PC-9 (cell line): ENCODE data around the gene MATN1. TPM values are rescaled to one million over a fixed set of nuclear protein-coding genes. Genes with fewer than 3 reads are reported as not detected.

Experiments used
- BruUV-seq: library from RNA; stranded (reverse); fragments of 400-500 nt; replicated peaks from 2 replicates; lab custom pipeline; 2021; lab: Mats Ljungman, UMichigan
- CTCF ChIA-PET: fragments of 300-600 bp; sonication (Branson Sonifier 250); formaldehyde crosslinking; loops from one replicate; lab custom pipeline; 2022; ENCODE audit warnings: antibody characterized with exemption; lab: Charles Lee
- POLR2A ChIA-PET: fragments of 300-600 bp; sonication (Branson Sonifier 250); formaldehyde crosslinking; loops from one replicate; lab custom pipeline; 2022; ENCODE audit warnings: antibody characterized with exemption; ENCODE audit not compliant: unreplicated experiment; lab: Charles Lee
- DNase-seq, 2 experiments: peaks; one replicate each; pipeline versions ENCODE4 v3.0.0 to v3.0.0-alpha.2; 2015 to 2022; ENCODE audit warnings: mixed read lengths in 1 of 2
- H2AFZ ChIP-seq: fragments of 200-600 bp; sonication (generic); 2 replicates; pipeline ENCODE4 v1.8.1; 2017; ENCODE audit warnings: antibody characterized with exemption
- H3F3A ChIP-seq: fragments of 200-600 bp; sonication (generic); 2 replicates; pipeline ENCODE4 v1.8.1; 2017; ENCODE audit warnings: antibody characterized with exemption, mild to moderate bottlenecking, low read depth; ENCODE audit not compliant: insufficient read depth
- H3K27ac ChIP-seq: fragments of 200-600 bp; sonication (generic); 2 replicates; pipeline ENCODE4 v1.6.1; 2016; ENCODE audit warnings: mixed run types
- H3K27me3 ChIP-seq: fragments of 200-600 bp; sonication (generic); 2 replicates; pipeline ENCODE4 v1.6.1; 2016; ENCODE audit warnings: low read depth, mixed run types; ENCODE audit not compliant: insufficient read depth
- H3K36me3 ChIP-seq: fragments of 200-600 bp; sonication (generic); 2 replicates; pipeline ENCODE4 v1.6.1; 2016; ENCODE audit warnings: low read depth, mixed run types
- H3K4me1 ChIP-seq: fragments of 200-600 bp; sonication (generic); replicated peaks from 2 replicates; pipeline ENCODE4 v1.6.1; 2016; ENCODE audit warnings: mixed run types; ENCODE audit not compliant: insufficient read depth
- H3K4me2 ChIP-seq: fragments of 200-600 bp; sonication (generic); 2 replicates; pipeline ENCODE4 v1.6.1; 2017; ENCODE audit warnings: mixed run types
- H3K4me3 ChIP-seq: fragments of 200-600 bp; sonication (generic); 2 replicates; pipeline ENCODE4 v1.6.1; 2016; ENCODE audit warnings: mixed run types
- H3K79me2 ChIP-seq: fragments of 200-600 bp; sonication (generic); 2 replicates; pipeline ENCODE4 v1.6.1; 2017; ENCODE audit warnings: low read depth, mixed run types
- H3K9me2 ChIP-seq: fragments of 200-600 bp; sonication (generic); 2 replicates; pipeline ENCODE4 v1.8.1; 2017; ENCODE audit warnings: mild to moderate bottlenecking; ENCODE audit not compliant: insufficient read depth
- H3K9me3 ChIP-seq: fragments of 200-600 bp; sonication (generic); 2 replicates; pipeline ENCODE4 v1.8.1; 2016; ENCODE audit warnings: low read depth; ENCODE audit not compliant: insufficient read depth
- H4K20me1 ChIP-seq: fragments of 200-600 bp; sonication (generic); 2 replicates; pipeline ENCODE4 v1.8.1; 2017; ENCODE audit not compliant: insufficient read depth
- CTCF ChIP-seq: fragments of 200-600 bp; sonication (generic); conservative IDR thresholded peaks from 2 replicates; pipeline ENCODE4 v1.6.1; 2017; ENCODE audit warnings: mixed run types, antibody characterized with exemption, mild to moderate bottlenecking, moderate library complexity
- EZH2 ChIP-seq: fragments of 200-600 bp; sonication (generic); IDR thresholded peaks from 2 replicates; pipeline ENCODE4 v1.8.0; 2017; ENCODE audit warnings: antibody characterized with exemption, low read depth
- intact Hi-C: fragments of 100-400 bp; cut with micrococcal nuclease; formaldehyde crosslinking; loops from one replicate; pipeline ENCODE4 v1.10.0; 2022; ENCODE audit not compliant: unreplicated experiment
- microRNA-seq: library from miRNA; unstranded; fragments of <30 nt; microRNA quantifications from one replicate; pipeline ENCODE4 v1.2.0, GENCODE V29; 2021; ENCODE audit warnings: borderline number of aligned reads, borderline replicate concordance
- total RNA-seq: library from RNA; stranded (reverse); gene quantifications from 2 replicates; pipeline ENCODE4 v1.2.3, GENCODE V29; 2021

MATN1 gene
- total RNA-seq, 1 experiment from 2014 or later = 0.37 TPM

GRCh38 chr1:30662291-30662840, 61.0 kb downstream of the MATN1 start:
- DNase-seq = no peak
- Histone ChIP-seq H3K9me2 (no peaks in the 10 kb centered on the region), H3K4me3 (no peak overlapping the region), H3K27me3 (no peaks in the 10 kb centered on the region), H4K20me1 (no peaks in the 10 kb centered on the region), H3K4me1 (peaks cover 7% of the 10 kb centered on the region), H3F3A (no peaks in the 10 kb centered on the region), H3K27ac (no peak overlapping the region), H2AFZ (no peak overlapping the region), H3K4me2 (no peak overlapping the region), H3K79me2 (no peaks in the 10 kb centered on the region), H3K36me3 (no peaks in the 10 kb centered on the region), H3K9me3 (no peaks in the 10 kb centered on the region)
- BruUV-seq = no TSS peak
- ChIA-PET CTCF (no interaction called here), POLR2A (interaction anchor here (0.6 kb wide), 1 partner anchor 1480 kb away, joined by 3 read pairs; no protein-coding TSS in a partner anchor)
- intact Hi-C loops = no loop called here
- TF ChIP-seq EZH2 = no peak
- no peak for TF ChIP-seq CTCF

GRCh38 chr1:30661311-30661710, 62.1 kb downstream of the MATN1 start:
- no TSS peak for BruUV-seq

More at GRCh38 chr1:30661311-30661710, 62.1 kb downstream of the MATN1 start:
- ChIA-PET POLR2A (no interaction called here), CTCF (no interaction called here)
- no peak overlapping the region for H3K4me2 ChIP-seq
- no peaks in the 10 kb centered on the region for H3K9me3 ChIP-seq
- DNase-seq = no peak
- intact Hi-C loops = no loop called here
- H3K4me3 ChIP-seq = no peak overlapping the region
- no peaks in the 10 kb centered on the region for H3F3A ChIP-seq
- no peaks in the 10 kb centered on the region for H3K79me2 ChIP-seq
- no peak overlapping the region for H3K27ac ChIP-seq
- peaks cover 11% of the 10 kb centered on the region for H3K4me1 ChIP-seq
- H2AFZ ChIP-seq = no peak overlapping the region
- H3K9me2 ChIP-seq = no peaks in the 10 kb centered on the region
- H3K36me3 ChIP-seq = no peaks in the 10 kb centered on the region
- no peaks in the 10 kb centered on the region for H4K20me1 ChIP-seq
- H3K27me3 ChIP-seq = no peaks in the 10 kb centered on the region
- TF ChIP-seq EZH2 (no peak), CTCF (no peak)

Small RNA genes lying within 50 kb of the gene (microRNA-seq; reads per million reads assigned to microRNA genes)
- gene MIR4420 = not detected

Other genes with a start within 250 kb of the MATN1 start
- gene LAPTM5, start 34.2 kb upstream of the MATN1 start, total RNA-seq = 4.0 and 5.0 TPM in 2 replicates
- 33.7 and 37.4 TPM in 2 replicates for gene SDC3, start 185.2 kb upstream of the MATN1 start, total RNA-seq